Stimulated activated CD8-positive, alpha-beta memory T cell treated with anti-CD3 and anti-CD28 coated beads, Interleukin-4, amount 100 ng/mL, for 48 hours (primary cell): ENCODE measurements around the gene EPC2.
A peak's percentile ranks its signal among the peaks of the same experiment; 100 is the strongest.

Source experiments
- DNase-seq: peaks from one replicate; pipeline ENCODE4 v3.0.0-alpha.2; 2020

EPC2 gene

GRCh38 chr2:148643998-148644882 lies at the start of gene EPC2:
EPC2 (plus strand) TSS chr2:148644751; CDS start chr2:148645018, 267 bp downstream.
- DNase-seq = peak; percentile 90

GRCh38 chr2:148596018-148596417 lies 48.5 kb upstream of the EPC2 start:
- DNase-seq = no peak

GRCh38 chr2:148599109-148599991 lies 45.2 kb upstream of the EPC2 start:
- DNase-seq = no peak

GRCh38 chr2:148602885-148603561 lies 41.5 kb upstream of the EPC2 start:
- no peak for DNase-seq

- DNase-seq = no peak
Measured at GRCh38 chr2:148603562-148603920, 41.0 kb upstream of the EPC2 start.

- DNase-seq = no peak
Measured at GRCh38 chr2:148604927-148605326, 39.6 kb upstream of the EPC2 start.

- no peak for DNase-seq
Measured at GRCh38 chr2:148607566-148607965, 37.0 kb upstream of the EPC2 start.

- no peak for DNase-seq
Measured at GRCh38 chr2:148613231-148614013, 31.1 kb upstream of the EPC2 start.

GRCh38 chr2:148614014-148614321 lies 30.6 kb upstream of the EPC2 start:
- DNase-seq = no peak

- DNase-seq = no peak
Measured at GRCh38 chr2:148614322-148615049, 30.1 kb upstream of the EPC2 start.

GRCh38 chr2:148615381-148615841 lies 29.1 kb upstream of the EPC2 start:
- DNase-seq = no peak

GRCh38 chr2:148616662-148617061 lies 27.9 kb upstream of the EPC2 start:
- DNase-seq = no peak

GRCh38 chr2:148617219-148617618 lies 27.3 kb upstream of the EPC2 start:
- no peak for DNase-seq

GRCh38 chr2:148619560-148620195 lies 24.9 kb upstream of the EPC2 start:
- no peak for DNase-seq

GRCh38 chr2:148622366-148622765 lies 22.2 kb upstream of the EPC2 start:
- no peak for DNase-seq

- DNase-seq = no peak
Measured at GRCh38 chr2:148623086-148623485, 21.5 kb upstream of the EPC2 start.

GRCh38 chr2:148627224-148627623 lies 17.3 kb upstream of the EPC2 start:
- no peak for DNase-seq

GRCh38 chr2:148634749-148635148 lies 9.8 kb upstream of the EPC2 start:
- no peak for DNase-seq

GRCh38 chr2:148638543-148638942 lies 6.0 kb upstream of the EPC2 start:
- no peak for DNase-seq

GRCh38 chr2:148640767-148641166 lies 3.8 kb upstream of the EPC2 start:
- no peak for DNase-seq

- no peak for DNase-seq
Measured at GRCh38 chr2:148642112-148642744, 2.3 kb upstream of the EPC2 start.
